ENCODE measurements around the gene DYRK4.
"Not testable (repeated sequence)": the region's sequence is repeated elsewhere in the genome, so short reads cannot be mapped to it uniquely, and the experiment has no call there.

DYRK4 gene

GRCh38 chr12:4562034-4562657, at the start of gene DYRK4:
Gene DYRK4, plus strand, starts transcription at chr12:4562208. Its CDS starts 38 bp downstream, at chr12:4562246.
- DNase-seq: peak; percentile 86

GRCh38 chr12:4518106-4518728, 43.8 kb upstream of the DYRK4 start:
- no peak for DNase-seq

DNA sequence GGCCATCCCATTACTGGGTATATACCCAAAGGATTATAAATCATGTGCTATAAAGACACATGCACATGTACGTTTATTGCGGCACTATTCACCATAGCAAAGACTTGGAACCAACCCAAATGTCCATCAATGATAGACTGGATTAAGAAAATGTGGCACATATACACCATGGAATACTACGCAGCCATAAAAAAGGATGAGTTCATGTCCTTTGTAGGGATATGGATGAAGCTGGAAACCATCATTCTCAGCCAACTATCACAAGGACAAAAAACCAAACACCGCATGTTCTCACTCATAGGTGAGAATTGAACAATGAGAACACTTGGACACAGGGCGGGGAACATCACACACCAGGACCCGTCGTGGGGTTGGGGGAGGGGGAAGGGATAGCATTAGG, 38.6 kb upstream of the DYRK4 start:
- DNase-seq: not testable (repeated sequence)

- peak; percentile 12 for DNase-seq
Measured at GRCh38 chr12:4526923-4527546, 35.0 kb upstream of the DYRK4 start.

DNA sequence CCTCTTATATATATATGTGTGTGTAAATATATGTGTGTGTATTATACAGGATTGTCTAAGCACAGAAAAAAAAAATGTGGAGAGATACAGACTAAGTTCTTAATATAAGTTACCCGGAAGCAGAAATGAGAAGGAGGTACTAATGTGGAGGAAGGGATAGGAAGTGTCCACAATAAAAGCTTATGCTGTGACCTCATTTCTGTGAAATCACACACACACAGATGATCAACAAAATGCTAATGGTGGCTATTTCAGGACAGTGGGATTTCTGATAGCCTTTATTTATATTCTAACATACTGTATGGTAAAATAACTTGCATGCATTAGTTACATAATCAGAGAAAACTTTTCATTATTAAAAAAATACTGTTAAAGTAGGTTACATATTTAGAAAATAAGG, 31.8 kb upstream of the DYRK4 start:
- DNase-seq: no peak

DNA sequence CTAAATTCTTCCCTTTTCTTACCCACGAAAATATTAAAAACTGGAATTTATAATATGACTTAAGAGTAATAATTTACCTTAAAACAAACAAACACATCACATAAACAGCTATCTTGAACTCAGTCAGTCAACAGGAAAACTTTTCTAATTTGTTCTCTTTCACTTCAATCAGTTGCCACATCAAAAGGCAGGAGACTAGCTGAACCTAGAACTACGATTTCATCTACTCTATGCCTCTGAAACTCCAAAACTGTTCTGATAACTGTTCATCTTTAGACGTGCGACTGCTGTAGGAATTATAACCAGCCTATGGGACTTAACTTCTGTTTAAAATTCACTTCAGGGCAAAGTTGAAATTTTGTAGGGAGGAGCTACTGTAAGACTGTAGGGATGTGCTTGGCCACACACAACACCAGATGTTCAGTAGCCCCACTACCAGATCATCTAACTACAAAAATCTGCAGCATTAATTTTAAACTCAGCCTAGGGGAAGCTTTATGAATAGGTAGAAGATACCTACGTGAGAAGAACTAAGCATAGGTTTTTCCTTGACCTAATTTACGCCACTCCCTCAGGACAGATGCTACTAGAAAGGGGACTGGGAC, 30.9 kb upstream of the DYRK4 start:
- DNase-seq: no peak

GRCh38 chr12:4535092-4535491, 26.9 kb upstream of the DYRK4 start:
- no peak for DNase-seq

DNA sequence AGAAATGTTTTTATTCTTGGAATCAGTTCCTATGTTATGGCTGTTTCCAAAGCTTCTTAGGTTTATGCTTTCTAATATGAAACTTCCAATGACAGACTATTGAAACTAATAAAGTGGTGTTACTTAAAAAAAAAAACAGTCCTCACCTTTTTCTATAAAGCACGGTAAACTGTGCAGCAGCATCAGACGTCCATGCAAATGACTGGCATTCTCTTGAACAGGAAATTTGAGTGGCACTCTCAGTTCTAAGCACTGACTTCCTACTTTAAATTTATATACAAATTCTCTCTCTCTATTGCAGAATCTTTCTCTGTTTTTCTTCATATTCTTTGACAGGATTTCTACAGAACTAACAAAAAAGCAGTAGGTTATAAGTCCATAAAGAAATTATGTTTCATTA, 26.1 kb upstream of the DYRK4 start:
- DNase-seq: no peak

DNA sequence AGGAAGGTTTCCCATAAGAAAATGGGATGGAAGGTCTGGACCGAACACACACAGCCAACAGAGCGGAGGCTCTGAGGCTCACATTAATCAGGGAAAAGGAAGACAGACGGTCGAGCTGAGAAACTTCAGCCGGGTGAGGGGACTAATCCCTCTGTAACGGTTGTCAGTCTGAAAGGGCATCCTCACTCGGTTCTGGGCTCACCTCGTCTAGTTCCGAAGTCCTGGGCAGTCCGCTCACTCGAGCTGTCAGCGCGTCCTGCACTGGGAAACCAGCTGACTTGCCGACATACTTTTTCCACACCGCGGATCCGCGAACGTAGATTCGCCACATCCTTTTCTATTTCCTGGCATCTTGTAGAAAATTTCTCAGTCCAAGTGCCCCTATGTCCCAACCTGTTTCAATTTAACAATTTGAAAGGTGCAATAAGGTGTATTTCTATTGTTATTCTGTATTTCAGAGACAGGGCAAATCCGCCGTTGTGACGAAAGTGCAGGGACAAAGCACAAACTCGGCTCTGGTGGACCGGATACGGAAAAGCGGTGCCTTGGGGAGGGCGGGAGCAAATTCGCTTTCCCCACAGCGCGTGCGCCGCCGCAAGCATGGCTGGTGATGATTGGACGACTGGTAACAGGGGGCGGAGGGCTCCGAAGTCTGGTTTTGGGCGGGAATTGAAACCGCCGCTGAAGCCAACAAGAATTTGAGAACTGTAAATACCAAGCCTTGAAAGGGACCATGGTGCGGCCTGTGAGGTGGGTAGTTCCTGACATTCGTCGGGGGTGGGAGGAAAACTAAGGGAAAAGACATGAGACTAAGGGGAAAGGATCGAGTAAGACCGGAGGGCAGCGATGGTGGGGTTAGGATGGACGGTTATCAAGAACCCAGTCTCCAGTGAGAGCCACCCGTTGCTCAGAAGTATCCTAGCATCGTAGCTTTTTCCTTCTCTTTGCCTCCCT, 23.5 kb upstream of the DYRK4 start, which contains the start of gene RAD51AP1:
Gene RAD51AP1 (plus strand): TSS at position 684 of the 954 bp plus-strand sequence. CDS start 50 bp downstream, at position 734.
- DNase-seq: peak; percentile 91

DNA sequence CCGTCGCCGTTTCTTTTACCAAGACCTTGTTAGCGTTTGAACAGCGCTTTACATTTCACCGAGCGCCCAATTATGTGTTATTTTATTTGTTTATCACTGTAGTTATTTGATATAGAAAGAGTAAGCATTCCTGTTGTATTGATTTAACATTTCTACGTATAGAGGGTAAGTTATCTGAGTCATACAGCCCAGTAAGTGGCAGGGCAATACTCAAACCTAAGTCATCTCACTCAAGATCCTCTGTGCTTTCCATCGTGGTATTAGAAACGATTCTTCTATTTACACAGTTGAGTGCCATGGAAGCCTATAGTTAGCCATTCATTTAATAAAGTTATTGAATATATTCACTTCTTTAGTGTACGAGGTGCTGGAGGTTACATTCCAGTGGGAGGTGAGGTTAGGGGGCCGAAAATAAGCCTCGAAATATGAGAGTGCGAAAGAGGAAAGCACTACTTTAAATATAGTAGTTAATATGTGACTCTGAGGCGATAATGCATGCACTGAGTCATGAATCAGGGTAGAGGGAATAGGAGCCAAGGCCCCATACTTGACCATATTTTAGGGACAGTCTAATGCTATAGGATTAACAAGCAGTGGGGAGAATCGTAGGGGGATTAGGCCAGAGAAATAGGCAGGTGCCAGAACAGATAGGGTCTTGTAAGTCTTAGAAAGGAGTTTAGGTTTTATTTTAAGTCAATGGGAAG, 22.7 kb upstream of the DYRK4 start:
- DNase-seq: no peak

DNA sequence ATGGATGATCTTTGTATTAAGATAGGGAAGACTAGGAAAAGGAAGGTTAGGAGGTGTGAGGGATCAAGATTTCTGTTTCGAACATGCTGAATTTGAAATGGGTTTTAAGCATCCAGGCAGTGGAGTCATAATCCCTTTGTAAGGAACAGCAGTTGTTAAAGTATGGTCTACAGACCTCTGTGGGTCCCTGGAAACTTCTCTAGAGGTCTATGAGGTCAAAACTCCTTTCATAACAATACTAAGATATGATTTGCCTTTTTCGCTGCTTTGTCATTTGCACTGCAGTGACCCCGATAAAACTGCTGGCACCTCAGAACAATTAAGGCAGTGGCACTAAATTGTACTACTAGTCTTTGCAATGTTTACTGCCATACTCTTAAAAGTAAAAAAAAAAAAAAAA, 21.8 kb upstream of the DYRK4 start:
- DNase-seq: no peak

GRCh38 chr12:4540638-4541037, 21.4 kb upstream of the DYRK4 start:
- DNase-seq: no peak

DNA sequence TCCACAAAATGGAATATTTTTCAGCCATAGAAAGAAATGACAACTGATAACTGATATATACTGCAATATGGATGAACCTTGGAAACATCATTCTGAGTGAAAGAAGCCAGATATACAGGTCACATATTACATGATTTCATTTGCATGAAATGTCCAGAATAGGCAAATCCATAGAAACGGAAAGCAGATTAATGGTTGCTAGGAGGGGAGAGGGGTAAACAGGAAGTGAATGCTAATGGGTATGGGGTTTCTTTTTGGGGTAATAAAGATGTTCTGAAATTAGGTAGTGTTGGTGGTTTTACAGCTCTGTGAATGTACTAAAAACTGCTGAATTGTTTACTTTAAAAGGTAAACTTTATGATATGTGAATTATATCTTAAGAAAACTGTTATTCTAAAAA, 16.8 kb upstream of the DYRK4 start:
- DNase-seq: no peak

- no peak for DNase-seq
Measured at GRCh38 chr12:4552191-4552590, 9.8 kb upstream of the DYRK4 start.

DNA sequence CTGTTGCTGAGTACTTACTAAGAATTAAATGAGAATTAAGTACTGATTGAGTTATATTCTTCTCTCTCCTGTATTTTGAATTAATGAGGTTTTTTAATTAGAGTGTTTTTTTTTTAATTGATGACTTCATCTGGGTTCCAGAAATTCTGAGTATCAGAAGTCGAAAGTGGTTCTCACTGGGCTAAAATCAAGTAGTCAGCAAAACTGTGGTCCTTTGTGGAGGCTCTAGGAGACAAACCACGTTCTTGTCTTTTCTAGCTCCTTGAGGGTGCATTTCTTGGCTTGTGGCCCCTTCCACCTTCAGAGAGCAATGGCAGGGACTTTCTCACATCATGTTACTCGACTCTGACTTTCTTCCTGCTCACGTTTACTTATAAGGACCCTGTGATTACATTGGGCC, 8.1 kb upstream of the DYRK4 start:
- no peak for DNase-seq

GRCh38 chr12:4555804-4556203, 6.2 kb upstream of the DYRK4 start:
- DNase-seq: no peak

- no peak for DNase-seq
Measured at GRCh38 chr12:4556735-4557530, 5.1 kb upstream of the DYRK4 start.

DNA sequence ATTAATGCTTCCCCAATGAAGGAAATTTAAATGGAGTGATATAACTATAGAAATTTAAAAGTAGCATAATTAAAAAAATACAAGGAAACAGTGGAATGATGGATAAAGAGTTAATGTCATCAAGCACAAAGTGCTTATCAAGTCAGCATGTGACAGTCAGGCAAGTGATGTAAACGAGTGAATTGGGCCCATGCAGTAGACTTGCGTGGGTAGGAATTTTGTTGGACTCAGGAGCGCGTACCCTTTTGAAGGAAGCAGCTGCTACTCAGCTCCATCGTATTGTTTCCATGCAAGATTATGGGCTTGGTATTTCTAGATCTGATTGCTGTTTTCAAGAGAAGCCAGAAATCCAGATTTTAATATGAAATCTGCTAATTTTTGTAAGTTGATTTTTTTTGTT, 4.4 kb upstream of the DYRK4 start:
- DNase-seq: no peak

DNA sequence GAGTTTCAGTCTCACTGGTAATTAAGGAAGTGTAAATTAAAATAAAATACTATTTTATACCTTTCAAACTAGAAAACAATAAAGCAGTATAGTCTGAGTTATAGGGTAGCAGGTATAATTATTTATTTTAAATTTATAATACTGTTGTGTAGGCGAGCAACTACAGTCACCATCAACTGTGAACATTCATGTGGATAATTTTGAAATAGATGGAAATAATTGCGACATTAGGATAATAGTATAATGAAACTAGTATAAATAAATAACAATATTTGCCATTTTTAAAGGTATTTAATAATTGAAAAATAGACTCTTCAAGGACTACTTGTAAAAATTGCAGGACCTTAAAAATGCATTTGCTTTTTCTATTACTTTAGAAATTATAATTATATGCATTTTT, 3.8 kb upstream of the DYRK4 start:
- no peak for DNase-seq

GRCh38 chr12:4563336-4563735, 1.3 kb downstream of the DYRK4 start:
- DNase-seq: no peak

DNA sequence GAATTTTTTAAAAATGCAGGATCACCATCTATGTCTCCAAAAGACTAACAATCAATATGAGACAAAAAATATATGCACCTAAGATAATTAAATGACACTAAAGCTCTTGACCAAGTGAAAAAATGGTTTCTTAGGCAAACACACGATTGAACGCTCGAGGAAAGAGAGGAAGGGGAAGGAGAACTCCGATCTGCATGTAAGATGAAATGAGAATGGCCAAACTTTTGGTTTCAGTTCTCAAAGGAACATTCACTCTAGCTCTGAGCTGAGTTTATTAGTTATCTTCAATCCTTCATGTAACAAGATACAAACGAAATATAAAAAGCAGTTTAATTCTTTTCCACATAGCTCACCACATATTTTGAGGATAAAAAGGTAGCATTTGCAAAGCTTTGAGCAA, 2.8 kb downstream of the DYRK4 start:
- no peak for DNase-seq
